ENCODE results near the gene SAMMSON.

The SAMMSON gene

GRCh38 chr3:70095260-70095659 is 95.7 kb downstream of the SAMMSON start:
- no peak for DNase-seq

- no peak for DNase-seq
Observed at GRCh38 chr3:70096376-70097066, 97.0 kb downstream of the SAMMSON start.

- no peak for DNase-seq
Observed at GRCh38 chr3:70097084-70097483, 97.6 kb downstream of the SAMMSON start.

- DNase-seq, result no peak
Observed at GRCh38 chr3:70108072-70108471, 108.5 kb downstream of the SAMMSON start.

GRCh38 chr3:70108546-70108945 is 109.0 kb downstream of the SAMMSON start:
- DNase-seq, result no peak

GRCh38 chr3:70110066-70110465 is 110.5 kb downstream of the SAMMSON start:
- DNase-seq, result no peak

- DNase-seq, result no peak
Observed at GRCh38 chr3:70111411-70111810, 111.9 kb downstream of the SAMMSON start.

- DNase-seq, result no peak
Observed at GRCh38 chr3:70112751-70113150, 113.2 kb downstream of the SAMMSON start.

- DNase-seq, result no peak
Observed at GRCh38 chr3:70114431-70114830, 114.9 kb downstream of the SAMMSON start.

- no peak for DNase-seq
Observed at GRCh38 chr3:70119879-70120278, 120.3 kb downstream of the SAMMSON start.

Measured in effector CD4-positive, alpha-beta T cell (primary cell).